Body of pancreas (tissue), 4 donors: Measurements from ENCODE around the gene ZFP42. TPM values are rescaled to one million over a fixed set of nuclear protein-coding genes. Genes with fewer than 3 reads are reported as not detected.

Experiments
- ATAC-seq: fragments of 150-250 bp; one replicate; pipeline ENCODE4 v1.9.1; 2016
- DNase-seq, 4 donors: peaks; one replicate each; pipeline ENCODE4 v3.0.0-alpha.2; 2019
- H3K27ac ChIP-seq, 4 donors: fragments of 200-600 bp; sonication (generic); 1 replicate in 3 of 4; 2 replicates in 1 of 4; pipeline versions ENCODE4 v1.5.1 to v1.6.1; 2016 to 2019; ENCODE audit warnings: mild to moderate bottlenecking in 1 of 4, mixed read lengths in 1 of 4, moderate library complexity in 1 of 4
- H3K27me3 ChIP-seq, 2 donors: fragments of 200-600 bp; sonication (generic); one replicate each; pipeline ENCODE4 v1.6.0; 2016; ENCODE audit warnings: mild to moderate bottlenecking in 1 of 2
- H3K36me3 ChIP-seq, 2 donors: fragments of 200-600 bp; sonication (generic); replicated peaks in 1 of 2; 2 replicates each; pipeline ENCODE4 v1.5.1; 2016; ENCODE audit warnings: low read depth in 2 of 2; ENCODE audit not compliant: insufficient read depth in 1 of 2
- H3K4me1 ChIP-seq: fragments of 200-600 bp; sonication (generic); one replicate; pipeline ENCODE4 v1.6.0; 2016
- H3K4me3 ChIP-seq, 2 donors: fragments of 200-600 bp; sonication (generic); 1 replicate in 1 of 2; 2 replicates in 1 of 2; pipeline ENCODE4 v1.5.1; 2016 to 2019
- H3K9me3 ChIP-seq, 3 donors: fragments of 200-600 bp; sonication (generic); 1 replicate in 2 of 3; 2 replicates in 1 of 3; pipeline ENCODE4 v1.5.1; 2016
- CTCF ChIP-seq, 7 experiments: fragments of 450-650 bp in 4 of 7; fragments of 200-600 bp in 3 of 7; sonication (generic) in 3 of 7; IDR thresholded peaks; one replicate each; pipeline ENCODE4 v1.5.1; 2016 to 2019; ENCODE audit warnings: antibody characterized with exemption in 7 of 7
- POLR2A ChIP-seq, 3 donors: fragments of 450-650 bp; IDR thresholded peaks; one replicate each; pipeline ENCODE4 v1.6.1; 2016; ENCODE audit warnings: antibody characterized with exemption in 3 of 3, mild to moderate bottlenecking in 2 of 3
- WGBS, 2 donors: methylation state at CpG; one replicate each; pipeline ENCODE4 v1.1.5; 2017; 5-methylcytosine and 5-hydroxymethylcytosine counted together
- intact Hi-C: fragments of 100-400 bp; cut with DNase I; formaldehyde crosslinking; loops from one replicate; pipeline ENCODE4 v1.15.1; 2023
- total RNA-seq, 2 donors: library from RNA; depleted of rRNA; stranded (reverse); fragments of >200 nt; gene quantifications; one replicate each; pipeline ENCODE4 v1.1.0, GENCODE V29; 2016

ZFP42 gene
- under 1 TPM in 1 of 2 donors, not detected in 1; 0.26 TPM for total RNA-seq

- no peaks in the 10 kb centered on the region for H3K9me3 ChIP-seq
- no peaks in the 10 kb centered on the region for H3K4me1 ChIP-seq
- TF ChIP-seq POLR2A (IDR thresholded peaks at IDR 0.05) (no peak), CTCF (IDR thresholded peaks at IDR 0.05) (no peak)
- no peak within 1 kb of the TSS for H3K4me3 ChIP-seq
- ATAC-seq (no peak), DNase-seq (no peak)
- no peaks in the 10 kb centered on the region for H3K36me3 ChIP-seq
- 9 to 15% methylated on average over 22 to 58 of the region's 58 CpGs for WGBS, 2 donors
- H3K27ac ChIP-seq: no peak within 1 kb of the TSS
- intact Hi-C loops: no loop called here
- no peaks in the 10 kb centered on the region for H3K27me3 ChIP-seq
These were observed at the start of gene ZFP42 for GRCh38 chr4:187995322-187996207. ZFP42 (plus strand) TSS chr4:187995771; CDS start chr4:188002808, 7,037 bp downstream.

GRCh38 chr4:187961171-187961570 lies 34.4 kb upstream of the ZFP42 start:
- H3K4me3 ChIP-seq: no peak overlapping the region
- H3K27me3 ChIP-seq: no peaks in the 10 kb centered on the region
- intact Hi-C loops: no loop called here
- no peak overlapping the region for H3K27ac ChIP-seq
- no peak for TF ChIP-seq POLR2A (IDR thresholded peaks at IDR 0.05)
- TF ChIP-seq CTCF (IDR thresholded peaks at IDR 0.05): no peak
- no peaks in the 10 kb centered on the region for H3K4me1 ChIP-seq
- 35 to 43% methylated on average over 2 of the region's 2 CpGs for WGBS, 2 donors
- H3K9me3 ChIP-seq: no peaks in the 10 kb centered on the region
- ATAC-seq (no peak), DNase-seq (no peak)
- no peaks in the 10 kb centered on the region for H3K36me3 ChIP-seq

GRCh38 chr4:187961961-187962360 lies 33.6 kb upstream of the ZFP42 start:
- DNase-seq: no peak
- H3K27me3 ChIP-seq: no peaks in the 10 kb centered on the region
- H3K9me3 ChIP-seq: no peaks in the 10 kb centered on the region
- no peak overlapping the region for H3K27ac ChIP-seq
- ATAC-seq: no peak
- TF ChIP-seq POLR2A (IDR thresholded peaks at IDR 0.05) (no peak), CTCF (IDR thresholded peaks at IDR 0.05) (no peak)
- 46 to 57% methylated on average over 2 of the region's 2 CpGs for WGBS, 2 donors
- intact Hi-C loops: no loop called here
- H3K4me1 ChIP-seq: no peaks in the 10 kb centered on the region
- H3K36me3 ChIP-seq: no peaks in the 10 kb centered on the region
- no peak overlapping the region for H3K4me3 ChIP-seq

- DNase-seq (no peak), ATAC-seq (no peak)
- TF ChIP-seq CTCF (IDR thresholded peaks at IDR 0.05) (no peak), POLR2A (IDR thresholded peaks at IDR 0.05) (no peak)
- Histone ChIP-seq H3K4me3 (no peak overlapping the region), H3K9me3 (no peaks in the 10 kb centered on the region), H3K27me3 (no peaks in the 10 kb centered on the region), H3K36me3 (no peaks in the 10 kb centered on the region), H3K27ac (no peak overlapping the region), H3K4me1 (no peaks in the 10 kb centered on the region)
- WGBS, 2 donors: 32 to 38% methylated on average over 3 of the region's 3 CpGs
- intact Hi-C loops: no loop called here
These were observed 32.6 kb upstream of the ZFP42 start for GRCh38 chr4:187962926-187963325.

- no peaks in the 10 kb centered on the region for H3K9me3 ChIP-seq
- ATAC-seq: no peak
- no peaks in the 10 kb centered on the region for H3K4me1 ChIP-seq
- DNase-seq: no peak
- H3K27me3 ChIP-seq: no peaks in the 10 kb centered on the region
- H3K4me3 ChIP-seq: no peak overlapping the region
- TF ChIP-seq POLR2A (IDR thresholded peaks at IDR 0.05) (no peak), CTCF (IDR thresholded peaks at IDR 0.05) (no peak)
- WGBS, 2 donors: 48 to 60% methylated on average over 8 of the region's 8 CpGs
- H3K27ac ChIP-seq: no peak overlapping the region
- intact Hi-C loops: no loop called here
- H3K36me3 ChIP-seq: no peaks in the 10 kb centered on the region
These were observed 29.8 kb upstream of the ZFP42 start for GRCh38 chr4:187965726-187966125.
